ENCODE data around the gene CCDC197.

DNA sequence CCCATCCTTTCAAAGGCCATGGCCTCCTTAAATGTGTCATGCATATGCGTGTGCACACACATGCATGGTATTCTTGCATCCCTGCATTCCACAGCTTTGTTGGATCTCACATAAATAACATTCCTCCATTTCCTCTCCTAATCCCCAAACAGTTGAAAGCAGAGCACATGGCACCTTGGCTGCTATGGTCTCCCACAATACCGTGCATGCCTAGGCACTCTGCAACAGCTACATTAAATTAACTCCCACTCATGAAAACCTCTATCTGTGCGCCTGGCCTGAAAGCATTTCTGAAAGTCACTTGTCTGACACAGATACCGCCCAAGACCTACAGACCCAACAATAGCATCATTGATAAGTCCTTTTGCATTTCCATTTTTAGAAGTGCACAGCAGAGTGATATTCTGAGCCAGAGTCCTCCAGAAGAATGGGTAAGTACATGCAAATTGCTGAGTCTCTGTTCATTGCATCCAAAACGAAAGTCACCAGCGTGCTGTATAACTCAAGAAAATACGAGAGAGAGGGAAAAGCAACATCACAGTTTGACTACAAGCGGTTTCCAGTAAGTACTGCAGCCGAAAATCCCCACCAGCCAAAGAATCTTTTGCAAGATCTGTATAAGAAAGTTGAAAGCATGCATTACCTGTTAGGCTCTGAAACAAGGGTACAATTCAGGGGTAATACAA lies 21.2 kb upstream of the CCDC197 start:
- TF ChIP-seq, protein P1, sequence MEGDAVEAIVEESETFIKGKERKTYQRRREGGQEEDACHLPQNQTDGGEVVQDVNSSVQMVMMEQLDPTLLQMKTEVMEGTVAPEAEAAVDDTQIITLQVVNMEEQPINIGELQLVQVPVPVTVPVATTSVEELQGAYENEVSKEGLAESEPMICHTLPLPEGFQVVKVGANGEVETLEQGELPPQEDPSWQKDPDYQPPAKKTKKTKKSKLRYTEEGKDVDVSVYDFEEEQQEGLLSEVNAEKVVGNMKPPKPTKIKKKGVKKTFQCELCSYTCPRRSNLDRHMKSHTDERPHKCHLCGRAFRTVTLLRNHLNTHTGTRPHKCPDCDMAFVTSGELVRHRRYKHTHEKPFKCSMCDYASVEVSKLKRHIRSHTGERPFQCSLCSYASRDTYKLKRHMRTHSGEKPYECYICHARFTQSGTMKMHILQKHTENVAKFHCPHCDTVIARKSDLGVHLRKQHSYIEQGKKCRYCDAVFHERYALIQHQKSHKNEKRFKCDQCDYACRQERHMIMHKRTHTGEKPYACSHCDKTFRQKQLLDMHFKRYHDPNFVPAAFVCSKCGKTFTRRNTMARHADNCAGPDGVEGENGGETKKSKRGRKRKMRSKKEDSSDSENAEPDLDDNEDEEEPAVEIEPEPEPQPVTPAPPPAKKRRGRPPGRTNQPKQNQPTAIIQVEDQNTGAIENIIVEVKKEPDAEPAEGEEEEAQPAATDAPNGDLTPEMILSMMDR (IDR thresholded peaks at IDR 0.05): peak in 1 of 3 experiments; percentile 24
- TF ChIP-seq POLR2AphosphoS5 (IDR thresholded peaks at IDR 0.05) (no peak), POLR2A (IDR thresholded peaks at IDR 0.05; ENCODE audit: low read depth) (no peak)

Data from esophagus muscularis mucosa (tissue), 3 donors.